Naive thymus-derived CD4-positive, alpha-beta T cell (primary cell): ENCODE data around the gene DCXR. TPM values are rescaled to one million over a fixed set of nuclear protein-coding genes. Genes with fewer than 3 reads are reported as not detected.

Experiments
- ATAC-seq: fragments of 150-1000 bp; cut with Tn5 transposase; 2 replicates; pipeline ENCODE4 v1.10.0; 2021; ENCODE audit warnings: mild to moderate bottlenecking, moderate library complexity
- CTCF ChIA-PET: fragments of 350-600 bp; sonication (Branson Sonifier 250); formaldehyde crosslinking; loops from one replicate; lab custom pipeline; 2021; ENCODE audit warnings: antibody characterized with exemption; lab: Charles Lee
- POLR2A ChIA-PET: fragments of 350-600 bp; sonication (Branson Sonifier 250); formaldehyde crosslinking; loops from one replicate; lab custom pipeline; 2021; ENCODE audit warnings: antibody characterized with exemption, inconsistent platforms; lab: Charles Lee
- DNase-seq, 9 donors: peaks; one replicate each; pipeline versions ENCODE4 v3.0.0 to v3.0.0-alpha.2; 2020 to 2022; ENCODE audit warnings: mixed read lengths in 1 of 9
- H3K27ac ChIP-seq: one replicate; pipeline ENCODE4 v1.7.0; 2013; ENCODE audit warnings: mild to moderate bottlenecking, low read depth, low read length, moderate library complexity
- H3K27me3 ChIP-seq, 2 donors: one replicate each; pipeline ENCODE4 v1.7.0; 2013; ENCODE audit warnings: low read length in 2 of 2, mild to moderate bottlenecking in 2 of 2, moderate library complexity in 2 of 2; ENCODE audit not compliant: control insufficient read depth in 2 of 2, insufficient read depth in 2 of 2
- H3K36me3 ChIP-seq, 3 experiments: 1 replicate in 2 of 3; 2 replicates in 1 of 3; pipeline ENCODE4 v1.7.0; 2013; ENCODE audit warnings: low read length in 3 of 3, mild to moderate bottlenecking in 3 of 3, moderate library complexity in 1 of 3; ENCODE audit not compliant: insufficient read depth in 3 of 3, control insufficient read depth in 2 of 3
- H3K4me1 ChIP-seq, 2 donors: one replicate each; pipeline ENCODE4 v1.7.0; 2013; ENCODE audit warnings: low read length in 2 of 2, mild to moderate bottlenecking in 2 of 2, moderate library complexity in 1 of 2; ENCODE audit not compliant: control insufficient read depth in 2 of 2, insufficient read depth in 2 of 2
- H3K4me3 ChIP-seq: 2 replicates; pipeline ENCODE4 v1.7.0; 2013; ENCODE audit warnings: mild to moderate bottlenecking, low read length
- H3K9me3 ChIP-seq, 3 experiments: 1 replicate in 2 of 3; 2 replicates in 1 of 3; pipeline ENCODE4 v1.7.0; 2013; ENCODE audit warnings: low read length in 3 of 3; ENCODE audit not compliant: control insufficient read depth in 2 of 3
- H3K27ac Mint-ChIP-seq, 9 donors: one replicate each; pipeline ENCODE4 v1.8.0; 2020 to 2022; ENCODE audit warnings: mixed read lengths in 9 of 9, mild to moderate bottlenecking in 8 of 9, moderate library complexity in 5 of 9, inconsistent platforms in 2 of 9
- H3K27me3 Mint-ChIP-seq, 5 donors: one replicate each; pipeline ENCODE4 v1.8.0; 2021 to 2022; ENCODE audit warnings: mixed read lengths in 5 of 5, mild to moderate bottlenecking in 1 of 5
- H3K36me3 Mint-ChIP-seq, 5 donors: one replicate each; pipeline ENCODE4 v1.8.0; 2020 to 2022; ENCODE audit warnings: mixed read lengths in 5 of 5, mild to moderate bottlenecking in 3 of 5, inconsistent platforms in 1 of 5
- H3K4me1 Mint-ChIP-seq, 7 donors: one replicate each; pipeline ENCODE4 v1.8.0; 2020 to 2022; ENCODE audit warnings: mixed read lengths in 7 of 7, mild to moderate bottlenecking in 3 of 7, inconsistent platforms in 1 of 7
- H3K4me3 Mint-ChIP-seq, 10 donors: one replicate each; pipeline ENCODE4 v1.8.0; 2020 to 2022; ENCODE audit warnings: mild to moderate bottlenecking in 10 of 10, mixed read lengths in 10 of 10, moderate library complexity in 6 of 10, inconsistent platforms in 2 of 10
- H3K9me3 Mint-ChIP-seq, 11 donors: one replicate each; pipeline ENCODE4 v1.8.0; 2020 to 2022; ENCODE audit warnings: mixed read lengths in 11 of 11, mild to moderate bottlenecking in 4 of 11, inconsistent platforms in 1 of 11, moderate library complexity in 1 of 11
- intact Hi-C, 2 donors: fragments of 100-400 bp; cut with micrococcal nuclease; formaldehyde crosslinking; loops; one replicate each; pipeline ENCODE4 v1.15.1; 2023
- polyA plus RNA-seq, 2 donors: library from polyadenylated mRNA; unstranded; fragments of 300-500 nt; fragmentation: Illumina TruSeq; gene quantifications; one replicate each; pipeline ENCODE4 v1.2.3, GENCODE V29; 2021
- total RNA-seq, 6 experiments: library from RNA in 5 of 6; stranded (reverse) in 5 of 6; gene quantifications; 1 replicate in 5 of 6; 2 replicates in 1 of 6; pipeline ENCODE4 v1.2.3 and lab custom pipeline; 2021 to 2026

DCXR gene
- total and polyA plus RNA-seq, 7 experiments from 2014 or later = 63.0 to 228 (median 98.4) TPM

DNA sequence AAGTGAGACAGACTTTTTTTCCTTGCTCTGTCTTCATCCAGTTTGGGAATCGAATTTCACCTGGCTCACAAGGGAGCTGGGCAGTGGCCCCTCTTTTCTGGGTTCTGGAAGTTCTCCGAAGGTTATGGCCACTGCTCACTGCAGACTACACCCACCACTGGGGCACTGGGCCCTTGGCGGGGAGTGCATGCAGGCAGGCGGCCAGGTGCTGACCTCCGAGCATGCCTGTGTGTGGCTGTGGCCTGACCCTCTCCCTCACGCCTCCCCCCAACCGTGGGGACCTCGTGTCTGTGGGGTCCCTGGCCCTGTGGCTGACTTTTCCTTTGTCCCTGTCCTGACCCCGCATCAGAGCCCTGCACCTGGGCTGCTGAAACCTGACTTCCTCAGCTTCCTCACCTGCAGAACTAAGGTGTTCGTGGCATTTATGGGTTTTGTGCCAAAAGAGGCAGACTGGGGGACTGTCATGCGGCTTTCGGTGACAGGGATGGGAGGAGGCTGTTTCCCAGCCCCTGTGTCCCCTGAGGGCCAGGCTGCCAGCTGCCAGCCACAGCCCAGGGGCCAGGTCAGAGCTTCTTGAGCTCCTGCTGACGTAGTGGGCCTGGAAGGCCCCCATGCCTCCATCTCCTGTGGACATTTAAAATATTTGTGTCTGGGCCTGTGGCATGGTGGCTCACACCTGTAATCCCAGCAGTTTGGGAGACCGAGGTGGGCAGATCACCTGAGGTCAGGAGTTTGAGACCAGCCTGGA is 38.6 kb downstream of the DCXR start:
- no peaks in the 10 kb centered on the region for H3K4me1 ChIP-seq
- H3K9me3 ChIP-seq = no peaks in the 10 kb centered on the region
- intact Hi-C loops = no loop called here
- no peaks in the 10 kb centered on the region for H3K27me3 ChIP-seq
- no peak overlapping the region for H3K4me3 Mint-ChIP-seq
- H3K4me3 ChIP-seq = no peak overlapping the region
- peaks cover 0 to 19% (median 0%) of the 10 kb centered on the region in 3 experiments for H3K36me3 ChIP-seq
- H3K4me1 Mint-ChIP-seq = peaks cover 0 to 3% (median 0%) of the 10 kb centered on the region in 7 donors
- no peak overlapping the region for H3K27ac ChIP-seq
- DNase-seq (no peak), ATAC-seq (no peak)
- CTCF ChIA-PET = interaction anchor here (0.7 kb wide), 1 partner anchor 30 kb away, joined by 3 read pairs; no protein-coding TSS in a partner anchor
- H3K27ac Mint-ChIP-seq = no peak overlapping the region
- no peaks in the 10 kb centered on the region for H3K27me3 Mint-ChIP-seq
- H3K9me3 Mint-ChIP-seq = no peaks in the 10 kb centered on the region
- POLR2A ChIA-PET = interaction anchor here (1.1 kb wide), 1 partner anchor 24 kb away, joined by 3 read pairs; the partner anchor contains the start of genes CENPX and LRRC45
- H3K36me3 Mint-ChIP-seq = peaks cover 0 to 7% (median 0%) of the 10 kb centered on the region in 5 donors

GRCh38 chr17:81998212-81998611 is 39.3 kb downstream of the DCXR start:
- no peaks in the 10 kb centered on the region for H3K9me3 ChIP-seq
- H3K9me3 Mint-ChIP-seq = no peaks in the 10 kb centered on the region
- H3K4me3 ChIP-seq = no peak overlapping the region
- POLR2A ChIA-PET = interaction anchor here (1.1 kb wide), 1 partner anchor 24 kb away, joined by 3 read pairs; the partner anchor contains the start of genes CENPX and LRRC45
- ATAC-seq = no peak
- no peak overlapping the region for H3K4me3 Mint-ChIP-seq
- CTCF ChIA-PET = no interaction called here
- intact Hi-C loops = no loop called here
- H3K4me1 Mint-ChIP-seq = peaks cover 0 to 3% (median 0%) of the 10 kb centered on the region in 7 donors
- DNase-seq = no peak
- no peak overlapping the region for H3K27ac ChIP-seq
- no peaks in the 10 kb centered on the region for H3K27me3 ChIP-seq
- peaks cover 0 to 7% (median 0%) of the 10 kb centered on the region in 5 donors for H3K36me3 Mint-ChIP-seq
- no peaks in the 10 kb centered on the region for H3K4me1 ChIP-seq
- no peaks in the 10 kb centered on the region for H3K27me3 Mint-ChIP-seq
- peaks cover 0 to 19% (median 0%) of the 10 kb centered on the region in 3 experiments for H3K36me3 ChIP-seq
- no peak overlapping the region for H3K27ac Mint-ChIP-seq

DNA sequence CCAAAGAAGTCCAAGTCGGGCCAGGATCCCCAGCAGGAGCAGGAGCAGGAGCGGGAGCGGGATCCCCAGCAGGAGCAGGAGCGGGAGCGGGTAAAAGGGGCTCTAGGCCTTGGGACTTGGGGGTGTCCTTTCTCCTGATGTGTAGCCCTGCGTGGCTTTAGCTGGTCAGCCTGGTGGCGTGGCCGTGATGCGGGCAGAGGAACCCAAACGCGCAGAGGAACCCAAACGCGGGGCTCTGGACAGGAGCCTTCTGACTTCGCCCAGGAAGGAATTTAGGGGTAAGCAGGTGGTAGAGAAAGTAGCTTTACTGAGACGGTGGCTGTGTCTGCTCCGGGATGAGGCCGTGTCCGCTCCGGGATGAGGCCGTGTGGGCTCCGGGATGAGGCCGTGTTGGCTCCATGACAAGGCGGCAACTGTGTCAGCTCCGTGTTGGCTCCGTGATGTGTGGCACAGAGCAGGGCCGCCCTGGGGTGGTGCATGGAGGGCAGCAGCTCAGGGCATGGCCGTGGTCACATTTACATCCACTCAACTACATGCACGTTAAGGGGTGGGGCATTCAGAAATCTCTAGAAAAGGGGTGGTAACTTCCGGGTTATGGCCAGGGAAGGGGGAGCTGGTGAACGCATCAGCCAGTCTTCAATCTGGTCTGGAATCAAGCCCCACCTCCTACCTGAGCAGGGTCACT is 40.6 kb downstream of the DCXR start:
- no peak overlapping the region for H3K4me3 ChIP-seq
- CTCF ChIA-PET = interaction anchor here (1.1 kb wide), 1 partner anchor 37 kb away, joined by 4 read pairs; no protein-coding TSS in a partner anchor
- intact Hi-C loops = no loop called here
- Mint-ChIP-seq H3K27ac (no peak overlapping the region), H3K4me3 (no peak overlapping the region), H3K36me3 (peaks cover 0 to 7% (median 0%) of the 10 kb centered on the region in 5 donors), H3K9me3 (no peaks in the 10 kb centered on the region), H3K4me1 (peaks cover 0 to 3% (median 0%) of the 10 kb centered on the region in 7 donors), H3K27me3 (no peaks in the 10 kb centered on the region)
- ATAC-seq (no peak), DNase-seq (no peak)
- no peaks in the 10 kb centered on the region for H3K9me3 ChIP-seq
- no peak overlapping the region for H3K27ac ChIP-seq
- POLR2A ChIA-PET = interaction anchor here (0.6 kb wide), 2 partner anchors 12 to 333 kb away, joined by 3 read pairs; no protein-coding TSS in a partner anchor
- no peaks in the 10 kb centered on the region for H3K27me3 ChIP-seq
- peaks cover 0 to 22% (median 0%) of the 10 kb centered on the region in 3 experiments for H3K36me3 ChIP-seq
- H3K4me1 ChIP-seq = no peaks in the 10 kb centered on the region

- Mint-ChIP-seq H3K9me3 (no peaks in the 10 kb centered on the region), H3K4me3 (no peak overlapping the region), H3K36me3 (peaks cover 0 to 7% (median 0%) of the 10 kb centered on the region in 5 donors), H3K27me3 (no peaks in the 10 kb centered on the region), H3K27ac (no peak overlapping the region), H3K4me1 (peaks cover 0 to 6% (median 3%) of the 10 kb centered on the region in 7 donors)
- CTCF ChIA-PET = interaction anchor here (1.1 kb wide), 1 partner anchor 37 kb away, joined by 4 read pairs; no protein-coding TSS in a partner anchor
- Histone ChIP-seq H3K4me1 (no peaks in the 10 kb centered on the region), H3K27me3 (no peaks in the 10 kb centered on the region), H3K27ac (no peak overlapping the region), H3K36me3 (peaks cover 0 to 26% (median 0%) of the 10 kb centered on the region in 3 experiments), H3K9me3 (no peaks in the 10 kb centered on the region), H3K4me3 (no peak overlapping the region)
- ATAC-seq = no peak
- intact Hi-C loops = no loop called here
- no peak for DNase-seq
- POLR2A ChIA-PET = no interaction called here
Observed at GRCh38 chr17:81996232-81996756, 41.2 kb downstream of the DCXR start.

- DNase-seq (no peak), ATAC-seq (no peak)
- peaks cover 0 to 28% (median 0%) of the 10 kb centered on the region in 3 experiments for H3K36me3 ChIP-seq
- Mint-ChIP-seq H3K9me3 (no peaks in the 10 kb centered on the region), H3K4me3 (no peak overlapping the region), H3K36me3 (peaks cover 0 to 9% (median 0%) of the 10 kb centered on the region in 5 donors), H3K27ac (no peak overlapping the region), H3K27me3 (no peaks in the 10 kb centered on the region), H3K4me1 (peaks cover 0 to 7% (median 5%) of the 10 kb centered on the region in 7 donors)
- ChIA-PET POLR2A (no interaction called here), CTCF (no interaction called here)
- intact Hi-C loops = no loop called here
- no peak overlapping the region for H3K27ac ChIP-seq
- no peaks in the 10 kb centered on the region for H3K4me1 ChIP-seq
- H3K27me3 ChIP-seq = no peaks in the 10 kb centered on the region
- no peaks in the 10 kb centered on the region for H3K9me3 ChIP-seq
- no peak overlapping the region for H3K4me3 ChIP-seq
Observed at GRCh38 chr17:81995463-81996231, 41.9 kb downstream of the DCXR start.
